GM21360 (cell line): ENCODE data around the gene WDR6.
"Not testable (repeated sequence)": the region's sequence is repeated elsewhere in the genome, so short reads cannot be mapped to it uniquely, and the experiment has no call there.

Source experiments
- ATAC-seq: cut with Tn5 transposase; IDR thresholded peaks from one replicate; pipeline ENCODE4 v1.9.1; 2021; ENCODE audit warnings: mild to moderate bottlenecking, moderate library complexity; ENCODE audit not compliant: unreplicated experiment

The WDR6 gene

GRCh38 chr3:48990636-48991469 is 16.3 kb upstream of the WDR6 start:
- ATAC-seq, result no peak

GRCh38 chr3:48991851-48992545 is 15.2 kb upstream of the WDR6 start:
- no peak for ATAC-seq

- ATAC-seq, result no peak
Observed at GRCh38 chr3:48993834-48994233, 13.4 kb upstream of the WDR6 start.

- no peak for ATAC-seq
Observed at GRCh38 chr3:48996640-48997039, 10.6 kb upstream of the WDR6 start.

- no peak for ATAC-seq
Observed at GRCh38 chr3:48997102-48997635, 10.0 kb upstream of the WDR6 start.

GRCh38 chr3:48997714-48998637 is 9.2 kb upstream of the WDR6 start:
- ATAC-seq, result no peak

- ATAC-seq, result no peak
Observed at GRCh38 chr3:48999085-48999858, 7.9 kb upstream of the WDR6 start.

- ATAC-seq, result no peak
Observed at GRCh38 chr3:49001155-49001554, 6.0 kb upstream of the WDR6 start.

- no peak for ATAC-seq
Observed at GRCh38 chr3:49004352-49005302, 2.6 kb upstream of the WDR6 start.

- ATAC-seq, result no peak
Observed at GRCh38 chr3:49005303-49005680, 1.9 kb upstream of the WDR6 start.

GRCh38 chr3:49005998-49006397 is 1.2 kb upstream of the WDR6 start:
- no peak for ATAC-seq

- ATAC-seq, result no peak
Observed at GRCh38 chr3:49006408-49007067, 653 bp upstream of the WDR6 start.

- ATAC-seq, result peak; percentile 48
Observed at GRCh38 chr3:49007771-49008528, 759 bp downstream of the WDR6 start.

GRCh38 chr3:49008627-49009026 is 1.4 kb downstream of the WDR6 start:
- not testable (repeated sequence) for ATAC-seq

- no peak for ATAC-seq
Observed at GRCh38 chr3:49009396-49009795, 2.2 kb downstream of the WDR6 start.

- ATAC-seq, result no peak
Observed at GRCh38 chr3:49012441-49013017, 5.3 kb downstream of the WDR6 start.

- no peak for ATAC-seq
Observed at GRCh38 chr3:49013113-49013737, 6.0 kb downstream of the WDR6 start.
